NCI-H1436 (cell line): Measurements from ENCODE around the gene DCUN1D2.
A peak's percentile ranks its signal among the peaks of the same experiment; 100 is the strongest.
"Not testable (repeated sequence)": the region's sequence is repeated elsewhere in the genome, so short reads cannot be mapped to it uniquely, and the experiment has no call there.

Experiments
- DNase-seq: peaks from one replicate; lab custom pipeline; 2025; lab: John Stamatoyannopoulos, UW

The DCUN1D2 gene

DNA sequence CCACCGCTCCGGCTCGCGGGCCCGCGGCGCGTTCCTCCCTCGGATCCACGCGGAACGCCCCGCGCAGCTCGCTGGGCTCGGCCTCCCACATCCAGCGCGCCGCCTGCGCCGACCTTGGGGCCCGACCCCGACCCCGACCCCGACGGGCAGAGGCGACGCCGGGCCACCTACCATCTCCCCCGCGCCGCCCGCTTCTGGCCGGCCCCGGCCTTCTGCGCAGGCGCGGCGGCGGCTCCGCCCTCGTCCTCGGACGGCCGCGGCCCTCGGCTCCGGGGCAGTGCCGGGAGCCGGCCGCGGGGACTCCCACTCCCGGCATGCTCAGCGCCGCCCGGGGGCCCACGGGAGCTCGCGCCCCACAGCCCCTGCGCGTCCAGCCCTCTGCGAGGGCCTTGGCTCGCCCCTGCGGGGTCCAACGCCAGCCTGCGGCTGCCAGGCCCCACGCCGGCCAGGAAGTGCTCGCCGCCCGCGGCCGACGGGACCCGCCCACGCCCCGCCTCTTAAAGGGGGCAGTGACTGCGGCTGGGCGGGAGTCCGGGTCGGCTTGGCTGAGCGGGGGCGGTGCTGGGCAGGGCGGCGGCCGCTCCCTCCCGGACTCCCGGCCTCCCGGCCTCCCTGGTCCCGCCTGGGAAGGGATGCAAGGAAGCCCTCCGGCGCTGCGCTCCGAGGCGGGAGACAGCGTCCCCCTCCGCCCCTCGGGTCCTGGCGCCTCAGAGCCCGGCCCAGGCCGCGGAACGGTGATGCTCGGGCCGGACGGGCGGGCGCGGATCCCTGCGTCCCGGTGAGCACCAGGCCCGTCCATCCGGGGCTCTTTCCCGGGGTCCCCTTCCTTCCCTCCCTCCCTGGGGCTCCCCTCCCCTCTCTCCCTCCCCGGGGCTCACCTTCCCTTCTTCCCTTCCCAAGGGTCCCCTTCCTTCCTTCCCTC, at the start of gene DCUN1D2:
DCUN1D2 (minus strand) TSS at position 216 of the 922 bp plus-strand sequence; CDS start at position 174, 42 bp downstream.
- DNase-seq, result peak; percentile 72

DNA sequence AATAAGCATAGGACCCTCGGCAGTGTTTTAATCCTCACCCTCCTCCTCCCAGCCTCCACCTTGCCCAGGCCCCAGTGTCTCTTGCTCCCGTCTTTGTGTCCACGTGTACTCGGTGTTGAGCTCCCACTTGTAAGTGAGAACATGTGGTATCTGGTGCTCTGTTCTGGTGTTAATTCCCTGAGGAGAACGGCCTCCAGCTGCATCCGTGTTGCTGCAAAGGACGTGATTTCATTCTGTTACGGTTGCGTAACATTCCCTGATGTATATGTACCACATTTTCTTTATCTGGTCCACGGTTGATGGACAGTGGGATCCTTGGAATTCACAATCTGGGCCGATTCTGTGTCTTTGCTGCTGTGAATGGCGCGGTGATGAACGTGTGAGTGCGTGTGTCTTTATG, 49.3 kb upstream of the DCUN1D2 start:
- DNase-seq, result no peak

DNA sequence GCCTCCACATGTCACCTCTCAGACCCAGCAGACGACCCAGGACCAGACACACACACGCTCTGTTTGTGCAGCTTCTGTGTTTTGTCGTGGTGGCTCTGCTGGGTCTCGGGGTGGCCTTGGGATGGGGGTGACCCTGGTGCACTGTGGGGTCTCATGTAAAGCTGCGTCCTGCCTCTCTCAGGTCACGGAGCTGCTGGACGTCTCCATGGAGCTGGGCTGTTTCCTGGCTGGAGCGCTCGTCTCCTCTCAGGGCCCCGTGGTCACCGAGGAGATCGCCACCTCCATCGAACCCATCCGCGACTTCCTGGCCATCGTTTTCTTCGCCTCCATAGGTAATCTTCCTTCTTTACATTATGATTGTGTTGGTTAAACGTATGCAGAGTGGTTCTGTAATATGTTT, 48.7 kb upstream of the DCUN1D2 start:
- DNase-seq, result no peak

DNA sequence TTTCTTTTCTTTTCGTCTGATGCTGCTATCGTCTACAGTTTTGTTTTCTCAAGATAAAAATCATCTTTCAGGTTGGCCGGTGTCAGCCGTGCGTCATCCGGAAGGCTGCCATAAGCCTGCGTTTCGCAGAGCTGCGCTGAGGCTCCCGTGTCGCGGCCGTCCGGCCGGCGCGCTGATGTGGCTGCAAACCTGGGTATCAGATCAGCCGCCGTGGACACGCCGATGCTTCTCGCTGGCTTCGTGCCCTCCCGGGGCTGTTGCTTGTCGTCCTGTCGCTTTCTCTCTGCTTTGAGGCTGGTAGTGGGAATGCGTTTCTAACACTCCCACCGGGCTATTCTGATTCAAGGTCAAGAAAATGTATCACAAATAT, 48.2 kb upstream of the DCUN1D2 start:
- DNase-seq, result no peak

DNA sequence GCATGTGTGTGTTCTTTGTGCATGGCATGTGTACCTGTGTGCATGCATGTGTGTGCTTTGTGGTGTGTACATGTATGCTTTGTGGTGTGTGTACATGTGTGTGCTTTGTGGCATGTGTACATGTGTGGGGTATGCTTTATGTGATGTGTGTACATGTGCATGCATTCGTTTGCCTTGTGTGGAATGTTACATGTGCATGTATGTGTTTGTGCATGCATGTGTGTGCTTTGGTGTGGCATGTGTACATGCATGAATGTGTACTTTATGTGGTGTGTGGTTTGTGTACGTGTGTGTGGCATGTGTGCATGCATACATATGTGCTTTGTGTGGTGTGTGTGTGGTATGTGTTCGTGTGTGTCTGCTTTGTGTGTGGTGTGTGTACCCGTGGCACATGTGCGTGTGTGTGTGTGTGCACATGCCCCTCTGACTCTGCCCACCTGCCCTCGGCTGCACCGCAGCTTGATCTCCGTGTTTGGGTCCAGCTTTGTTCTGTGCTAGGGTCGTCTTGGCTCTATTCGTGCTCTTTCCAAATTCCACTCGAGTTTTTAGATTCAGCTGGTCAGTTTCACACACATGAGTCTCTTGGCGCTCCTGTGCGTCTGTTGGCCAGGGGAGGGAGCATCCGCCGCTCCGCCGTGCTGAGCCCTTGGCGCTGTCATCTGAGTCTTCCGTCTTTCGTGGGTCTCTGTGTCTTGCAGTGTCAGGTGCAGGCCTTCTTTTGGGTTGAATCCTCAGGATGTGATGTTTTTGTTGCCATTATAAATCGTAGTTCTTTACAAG, 47.6 kb upstream of the DCUN1D2 start:
- no peak for DNase-seq

DNA sequence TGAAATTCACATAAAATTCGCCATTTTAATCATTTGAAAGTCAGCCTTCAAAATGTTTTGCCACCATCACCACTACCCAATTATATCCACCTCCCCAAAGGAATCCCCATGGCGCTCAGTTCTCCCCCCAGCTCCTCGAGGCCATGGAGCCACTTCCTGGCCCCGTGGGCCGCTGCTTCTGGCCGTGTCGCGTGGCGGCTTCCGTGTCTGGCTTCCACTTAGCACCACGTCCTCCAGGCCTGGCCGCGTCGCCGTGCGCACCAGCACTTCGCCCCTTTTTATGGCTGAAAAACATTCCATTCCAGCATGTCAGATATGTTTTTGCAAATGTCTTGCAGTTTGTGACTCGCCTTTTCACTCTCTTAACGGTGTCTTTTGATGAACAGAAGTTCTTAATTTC, 46.7 kb upstream of the DCUN1D2 start:
- DNase-seq, result no peak

DNA sequence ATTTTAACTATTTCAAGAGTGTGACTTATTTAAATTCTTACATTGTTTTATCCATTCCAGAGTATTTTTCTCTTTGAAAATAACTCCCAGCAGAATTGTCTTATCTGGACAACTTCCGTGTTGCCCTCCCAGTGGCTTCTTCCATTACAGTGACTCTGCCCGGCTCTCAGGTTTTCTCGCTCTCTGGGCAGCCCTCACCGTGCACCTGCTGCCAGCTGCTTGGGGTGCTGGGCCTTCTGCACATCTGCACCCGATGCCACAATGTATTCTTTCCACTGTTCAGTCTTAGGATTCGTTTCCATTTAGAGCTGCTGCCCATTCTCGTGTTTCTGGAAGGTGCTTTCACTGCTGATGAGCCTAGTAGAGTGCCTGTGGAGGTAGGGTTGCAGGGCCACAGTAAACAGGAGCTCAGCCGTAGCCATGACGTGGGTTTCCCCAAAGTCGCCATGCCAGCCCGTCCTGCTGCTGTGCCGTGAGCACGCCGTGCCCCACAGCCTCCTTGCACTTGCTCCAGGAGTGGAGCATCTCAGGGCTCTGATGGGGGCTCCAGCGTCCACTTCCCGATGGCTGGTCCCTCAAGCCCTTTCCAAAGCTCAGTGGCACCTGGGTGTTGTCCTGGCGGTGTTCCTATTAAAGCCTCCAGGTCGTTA, 46.1 kb upstream of the DCUN1D2 start:
- no peak for DNase-seq

DNA sequence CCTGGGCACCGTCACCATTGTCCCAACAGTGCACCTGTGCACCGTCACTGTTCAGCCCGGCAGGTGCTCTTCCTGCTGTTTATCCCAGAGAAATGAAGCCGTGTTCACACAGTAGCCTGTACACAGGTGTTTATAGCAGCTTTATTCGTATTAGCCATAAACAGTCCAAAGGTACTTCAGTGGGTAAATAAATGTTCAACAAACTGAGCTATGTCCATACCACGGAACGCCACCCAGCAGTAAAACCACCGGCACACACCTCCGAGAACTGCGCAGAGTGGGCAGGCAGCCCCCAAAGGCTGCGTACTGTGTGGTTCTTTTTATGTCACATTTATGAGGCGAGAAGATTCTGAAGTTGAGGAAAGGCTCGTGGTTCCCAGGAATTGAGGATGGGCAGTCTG, 44.9 kb upstream of the DCUN1D2 start:
- no peak for DNase-seq

DNA sequence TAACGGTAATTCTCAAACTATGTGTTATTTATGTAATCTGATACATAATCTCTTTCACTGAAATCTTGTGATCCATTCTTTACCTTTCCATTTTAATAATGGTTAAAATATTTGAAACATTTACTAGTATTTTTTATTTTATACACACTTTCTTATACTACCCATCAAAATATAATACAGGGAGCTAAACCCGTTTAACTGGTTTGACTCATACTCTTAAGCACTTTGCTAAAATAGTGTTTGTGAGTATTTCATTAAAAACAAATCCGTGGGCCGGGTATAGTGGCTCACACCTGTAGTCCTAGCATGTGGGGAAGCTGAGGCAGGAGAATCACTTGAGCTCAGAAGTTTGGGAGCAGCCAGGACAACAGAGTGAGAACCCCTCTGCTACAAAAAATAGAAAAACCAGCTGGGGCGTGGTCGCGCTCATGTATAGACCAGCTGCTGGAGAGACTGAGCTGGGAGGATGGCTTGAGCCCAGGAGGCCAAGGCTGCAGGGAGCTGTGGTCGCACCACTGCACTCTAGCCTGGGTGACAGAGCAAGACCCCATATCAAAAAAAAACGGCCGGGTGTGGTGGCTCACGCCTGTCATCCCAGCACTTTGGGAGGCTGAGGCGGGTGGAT, 43.8 kb upstream of the DCUN1D2 start:
- DNase-seq, result no peak

DNA sequence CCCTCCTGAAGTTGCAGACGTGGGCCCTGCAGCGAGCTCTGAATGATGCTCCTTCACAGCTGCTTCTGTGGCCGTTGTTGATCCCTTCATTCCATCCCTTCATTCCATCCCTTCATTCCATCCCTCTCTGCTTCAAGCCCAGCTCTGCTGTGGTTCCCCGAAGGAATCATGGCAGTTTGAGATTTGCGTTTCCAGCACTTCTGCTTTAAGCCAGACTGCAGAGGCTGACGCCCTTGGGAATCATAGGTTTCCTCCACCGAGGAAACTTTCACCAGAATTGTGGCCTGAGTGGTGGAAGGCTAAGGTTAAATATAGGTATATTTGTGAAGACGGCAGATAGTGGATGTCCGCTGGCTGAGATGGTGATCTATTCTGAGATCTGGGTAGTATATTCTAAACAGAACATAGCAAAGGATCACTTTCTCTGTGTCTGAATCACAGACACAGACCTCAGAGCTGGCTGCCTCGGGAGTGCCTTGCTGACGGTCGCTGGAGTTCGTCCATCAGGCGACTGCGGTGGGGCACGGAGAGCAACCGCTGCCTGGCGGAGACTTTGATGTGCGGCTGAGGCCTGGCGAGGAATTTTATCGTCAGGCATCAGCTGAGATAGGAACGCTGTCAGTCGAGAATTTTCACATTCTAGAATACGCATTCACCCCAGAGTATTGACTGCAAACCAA, 42.8 kb upstream of the DCUN1D2 start:
- no peak for DNase-seq

DNA sequence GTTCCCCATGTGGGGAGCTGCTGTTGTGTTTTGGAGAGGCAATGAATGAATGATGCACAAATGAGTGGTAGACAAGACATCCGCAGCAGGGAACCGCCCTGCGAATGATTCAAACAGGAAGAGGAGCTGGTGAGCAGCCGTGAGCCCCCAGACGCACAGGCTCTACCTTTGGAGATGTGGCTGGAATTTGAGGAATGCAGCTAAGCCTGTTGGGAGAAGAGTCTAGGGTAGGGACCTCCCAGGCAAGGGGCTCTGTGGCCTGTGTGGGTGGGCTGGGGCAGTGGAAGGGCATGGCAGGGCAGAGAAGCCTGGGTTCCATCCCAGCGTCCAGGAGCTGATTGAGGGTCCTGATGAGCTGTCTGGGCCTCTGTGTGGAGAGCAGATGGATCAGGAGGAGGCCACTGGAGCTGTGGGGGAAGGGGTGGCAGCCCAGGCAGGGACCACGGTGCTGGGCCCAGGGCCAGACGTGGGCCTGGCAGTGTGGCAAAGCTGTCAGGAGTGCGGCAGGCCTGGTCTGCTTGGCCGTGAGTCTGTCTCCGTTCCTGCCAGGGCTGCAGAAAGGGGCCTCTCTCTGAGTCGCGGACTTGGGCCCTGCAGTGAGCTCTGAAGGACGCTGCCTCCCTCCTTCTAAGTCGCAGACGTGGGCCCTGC, 41.8 kb upstream of the DCUN1D2 start:
- DNase-seq, result no peak

DNA sequence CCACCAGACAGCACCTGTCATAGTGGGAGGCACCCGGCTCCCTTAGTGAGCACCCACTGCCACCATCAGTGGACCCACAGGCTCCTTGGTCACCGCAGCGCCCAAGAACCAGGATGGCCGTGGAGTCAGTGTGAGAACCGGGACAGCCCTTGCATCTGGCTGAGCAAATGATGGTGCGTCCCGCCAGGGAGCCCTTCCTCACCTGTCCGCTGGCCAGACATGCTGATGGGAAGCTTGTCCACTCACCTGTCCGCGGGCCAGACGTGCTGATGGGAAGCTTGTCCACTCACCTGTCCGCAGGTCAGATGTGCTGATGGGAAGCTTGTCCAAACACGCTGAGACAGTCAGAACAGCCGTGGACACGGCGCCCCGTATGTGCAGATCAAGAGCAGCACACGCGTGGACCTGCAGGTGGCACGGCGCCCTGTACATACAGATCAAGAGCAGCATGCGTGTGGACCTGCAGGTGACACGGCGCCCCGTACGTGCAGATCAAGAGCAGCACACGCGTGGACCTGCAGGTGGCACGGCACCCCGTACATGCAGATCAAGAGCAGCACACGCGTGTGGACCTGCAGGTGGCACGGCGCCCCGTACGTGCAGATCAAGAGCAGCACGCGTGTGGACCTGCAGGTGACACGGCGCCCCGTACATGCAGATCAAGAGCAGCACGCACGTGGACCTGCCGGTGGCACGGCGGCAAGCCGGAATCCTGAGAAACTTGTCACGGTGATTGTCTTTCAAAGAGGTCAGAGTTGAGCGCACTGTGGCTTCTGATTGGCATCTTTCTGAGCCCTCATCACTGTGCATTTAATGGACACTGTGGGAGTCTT, 40.7 kb upstream of the DCUN1D2 start:
- no peak for DNase-seq

DNA sequence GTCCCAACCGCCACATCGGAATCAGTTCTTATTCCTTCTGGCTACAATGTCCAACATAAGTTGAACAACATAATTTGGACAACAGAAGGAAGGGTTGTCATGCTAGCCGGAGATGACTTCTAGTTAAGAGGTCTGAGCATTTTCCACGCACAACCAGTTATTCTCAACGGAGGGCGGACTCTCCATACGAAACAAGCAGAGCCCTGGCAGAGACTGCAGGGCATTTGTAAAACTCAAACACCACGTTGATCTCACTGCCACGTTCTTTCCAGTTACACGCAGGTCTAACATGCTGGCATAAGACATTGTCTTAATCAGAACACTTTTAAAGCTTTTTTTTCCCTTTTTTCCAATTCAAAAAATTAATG, 38.3 kb upstream of the DCUN1D2 start:
- no peak for DNase-seq

DNA sequence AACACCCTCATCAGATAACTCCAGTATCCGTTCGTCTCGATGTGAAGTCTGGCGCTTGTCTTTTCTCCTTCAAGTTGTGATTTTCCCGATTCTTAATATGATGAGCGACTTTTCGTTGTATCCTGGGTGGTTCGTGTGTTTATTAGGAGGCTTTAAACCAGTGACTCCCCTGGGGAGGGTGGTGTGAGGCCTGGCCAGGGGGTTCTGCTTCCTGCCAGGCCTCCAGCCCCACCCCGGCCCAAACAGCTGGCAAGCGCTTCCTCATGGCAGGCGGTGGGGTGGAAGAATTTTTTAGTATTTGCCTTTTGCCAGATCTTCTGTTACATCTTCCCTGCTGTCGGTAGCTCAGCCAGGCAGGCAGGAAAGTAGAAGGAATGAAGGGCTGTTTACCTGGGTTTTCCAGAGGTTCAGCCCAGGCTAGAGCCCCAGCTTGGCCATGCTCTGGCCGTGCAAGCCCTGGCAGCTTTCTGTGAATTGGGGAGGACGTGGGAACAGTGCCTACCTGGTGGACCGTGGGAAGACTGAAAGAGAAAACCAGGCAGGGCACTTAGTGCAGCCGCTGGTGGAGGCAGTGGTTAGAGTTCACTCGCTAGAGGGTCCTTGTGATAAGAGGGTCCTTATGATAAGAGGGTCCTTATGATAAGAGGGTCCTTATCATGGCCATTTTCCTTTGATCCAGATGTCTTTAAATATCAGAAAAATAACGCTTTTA, 37.7 kb upstream of the DCUN1D2 start:
- DNase-seq, result no peak

DNA sequence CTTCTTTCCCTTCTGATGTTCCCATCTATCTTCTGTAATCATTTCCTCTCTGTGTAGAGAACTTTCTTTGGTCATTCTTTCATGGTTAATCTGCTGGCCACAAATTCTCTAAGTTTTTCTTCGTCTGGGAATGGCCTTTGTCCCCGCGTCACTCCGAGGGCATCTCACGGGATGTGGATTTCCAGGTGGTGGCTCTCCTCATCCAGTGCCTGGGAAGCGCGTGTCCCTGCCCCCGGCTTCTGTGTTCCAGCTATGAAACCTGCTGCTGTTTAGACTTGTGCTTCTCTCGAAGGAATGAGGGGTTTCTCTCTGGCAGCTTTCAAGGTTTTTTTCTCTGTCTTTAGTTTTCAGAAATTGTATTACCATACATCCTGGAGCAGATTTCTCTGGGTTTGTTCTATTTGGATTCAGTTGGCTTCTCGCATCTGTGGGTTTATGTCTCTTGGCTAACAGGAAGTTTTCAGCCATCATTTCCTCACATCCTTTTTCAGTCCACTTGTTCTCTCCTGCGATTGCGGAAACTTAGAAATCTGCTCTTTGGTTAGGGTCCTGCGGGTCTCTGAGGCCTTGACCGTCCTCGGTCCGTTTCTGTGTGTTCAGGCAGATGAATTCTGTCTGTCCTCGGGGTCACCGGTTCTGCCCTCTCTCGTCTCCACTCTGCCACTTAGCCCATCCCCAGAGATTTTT, 36.9 kb upstream of the DCUN1D2 start:
- DNase-seq, result no peak

DNA sequence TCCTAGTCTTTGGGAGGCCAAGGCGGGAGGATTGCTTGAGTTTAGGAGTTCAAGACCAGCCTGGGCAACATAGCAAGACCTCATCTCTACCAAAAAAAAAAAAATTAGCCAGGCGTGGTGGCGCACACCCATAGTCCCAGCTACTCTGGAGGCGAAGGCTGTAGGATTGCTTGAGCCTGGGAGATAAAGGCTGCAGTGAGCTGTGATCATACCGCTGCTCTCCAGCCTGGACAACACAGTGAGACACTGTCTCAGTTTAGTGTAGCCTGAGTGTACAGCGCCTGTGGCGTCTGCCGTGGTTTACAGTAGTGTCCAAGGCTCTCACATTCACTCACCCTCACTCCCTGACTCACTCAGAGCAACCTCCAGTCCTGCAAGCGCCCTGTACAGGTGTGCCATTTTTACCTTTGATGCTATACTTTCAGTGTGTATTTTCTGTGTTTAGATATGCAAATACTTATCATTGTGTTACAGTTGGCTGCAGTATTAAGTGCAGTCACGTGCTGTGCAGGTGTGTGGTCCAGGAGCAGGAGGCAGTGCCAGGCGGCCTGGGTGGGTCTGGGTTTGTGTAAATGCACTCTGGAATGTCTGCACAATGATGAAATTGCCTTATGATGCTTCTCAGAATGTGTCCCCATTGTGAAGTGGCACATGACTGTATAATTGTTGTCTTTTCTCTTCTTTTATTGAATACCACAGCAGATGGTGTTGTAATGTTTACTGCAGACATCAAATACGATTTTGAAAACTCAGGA, 36.1 kb upstream of the DCUN1D2 start:
- no peak for DNase-seq

DNA sequence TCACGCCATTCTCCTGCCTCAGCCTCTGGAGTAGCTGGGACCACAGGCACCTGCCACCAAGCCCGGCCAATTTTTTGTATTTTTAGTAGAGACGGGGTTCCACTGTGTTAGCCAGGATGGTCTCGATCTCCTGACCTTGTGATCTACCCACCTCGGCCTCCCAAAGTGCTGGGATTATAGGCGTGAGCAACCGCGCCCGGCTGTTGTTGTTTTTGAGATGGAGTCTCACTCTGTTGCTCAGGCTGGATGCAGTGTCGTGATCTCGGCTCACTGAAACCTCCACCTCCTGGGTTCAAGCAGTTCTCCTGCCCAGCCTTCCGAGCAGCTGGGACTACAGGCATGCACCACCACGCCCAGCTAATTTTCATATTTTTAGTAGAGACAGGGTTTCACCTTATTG, 31.9 kb upstream of the DCUN1D2 start:
- not testable (repeated sequence) for DNase-seq

DNA sequence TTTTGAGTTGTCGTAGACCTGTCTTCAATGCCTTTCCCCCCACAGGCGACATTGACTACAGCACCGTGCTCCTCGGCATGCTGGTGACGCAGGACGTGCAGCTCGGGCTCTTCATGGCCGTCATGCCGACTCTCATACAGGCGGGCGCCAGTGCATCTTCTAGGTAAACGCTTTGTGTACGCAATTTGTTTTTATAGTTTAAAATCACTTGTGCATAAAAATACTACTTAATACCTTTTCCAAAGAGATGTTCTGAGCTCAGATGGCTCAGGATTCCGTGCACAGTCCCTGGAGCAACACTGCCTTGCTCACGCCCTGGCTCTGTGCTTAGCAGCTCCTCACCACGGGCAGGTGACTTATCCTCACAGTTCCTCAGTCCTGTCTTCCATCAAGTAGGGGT, 30.1 kb upstream of the DCUN1D2 start:
- DNase-seq, result no peak
